Measurements from ENCODE around the gene PNPLA2.

Gene PNPLA2

DNA sequence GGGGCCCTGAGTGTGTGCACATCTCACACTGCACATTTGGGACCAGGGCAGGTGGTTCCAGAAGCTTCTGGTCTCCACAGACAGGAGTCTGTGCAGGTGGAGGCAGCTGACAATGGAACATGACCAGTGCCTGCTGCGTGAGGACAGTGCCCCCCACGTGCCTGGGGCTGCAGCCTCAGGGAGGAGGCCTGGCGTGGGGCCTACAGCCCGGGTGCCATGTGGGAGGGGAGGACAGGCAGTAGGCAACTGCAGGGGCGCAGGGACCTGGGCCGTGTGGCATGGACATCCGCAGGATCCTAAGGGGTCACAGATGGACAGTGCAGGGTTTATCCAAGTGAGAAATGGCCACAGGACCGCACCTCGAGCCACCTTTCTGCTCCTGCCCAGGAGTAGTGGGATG, 52.8 kb downstream of the PNPLA2 start:
- H3K4me3 ChIP-seq (ENCODE audit: low read length): no peak overlapping the region
- no peak for TF ChIP-seq ZNF274 (IDR thresholded peaks at IDR 0.05; ENCODE audit: low read depth, low read length)

DNA sequence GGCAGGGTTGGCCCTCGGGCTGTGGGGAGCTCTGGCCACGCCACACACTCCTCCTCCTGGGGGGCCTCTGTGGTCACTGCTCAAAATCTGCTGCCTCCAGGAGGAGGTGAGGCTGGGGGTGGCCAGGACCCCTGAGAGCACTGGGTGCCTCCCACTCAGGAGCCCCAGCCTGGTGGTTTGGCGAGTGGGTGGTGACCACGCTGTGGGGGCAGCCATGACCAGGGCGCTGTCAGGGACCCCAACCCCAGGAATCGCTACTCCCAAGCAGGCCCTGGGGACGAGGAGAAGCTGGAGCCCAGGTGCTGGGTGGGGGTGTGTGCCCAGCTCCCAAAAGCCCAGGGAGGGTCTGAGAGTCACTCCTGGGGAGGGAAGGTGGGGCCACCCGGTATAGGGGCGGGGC, 54.1 kb downstream of the PNPLA2 start:
- no peak overlapping the region for H3K4me3 ChIP-seq (ENCODE audit: low read length)
- TF ChIP-seq ZNF274 (IDR thresholded peaks at IDR 0.05; ENCODE audit: low read depth, low read length): no peak

DNA sequence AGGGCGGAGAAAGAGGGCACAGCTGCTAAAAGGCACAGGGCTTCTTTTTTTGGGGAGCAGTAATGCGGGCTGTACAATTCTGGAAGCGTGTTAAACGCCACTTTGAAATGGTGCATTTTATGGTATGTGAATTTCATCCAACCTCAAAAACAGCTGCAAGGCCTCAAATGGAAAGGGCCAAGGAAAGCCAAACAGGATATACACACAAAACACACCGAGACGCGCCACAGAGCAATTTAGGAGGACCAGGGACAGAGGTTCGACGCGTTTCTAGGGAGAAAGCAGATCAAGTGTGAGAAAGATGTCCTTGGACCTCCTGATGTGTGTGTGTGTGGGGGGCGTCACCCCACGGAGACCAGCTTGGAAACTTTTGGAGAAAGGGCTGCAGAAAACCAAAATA, 55.0 kb downstream of the PNPLA2 start:
- no peak for TF ChIP-seq ZNF274 (IDR thresholded peaks at IDR 0.05; ENCODE audit: low read depth, low read length)
- H3K4me3 ChIP-seq (ENCODE audit: low read length): no peak overlapping the region
